ENCODE results near the gene HOXB4.

Gene HOXB4

GRCh38 chr17:48577946-48578615 is at the start of gene HOXB4:
HOXB4 (minus strand) TSS chr17:48578350; CDS start chr17:48578319, 31 bp downstream.
- DNase-seq (ENCODE audit: low spot score): peak; percentile 65
- FAIRE-seq: peak; percentile 29

DNA sequence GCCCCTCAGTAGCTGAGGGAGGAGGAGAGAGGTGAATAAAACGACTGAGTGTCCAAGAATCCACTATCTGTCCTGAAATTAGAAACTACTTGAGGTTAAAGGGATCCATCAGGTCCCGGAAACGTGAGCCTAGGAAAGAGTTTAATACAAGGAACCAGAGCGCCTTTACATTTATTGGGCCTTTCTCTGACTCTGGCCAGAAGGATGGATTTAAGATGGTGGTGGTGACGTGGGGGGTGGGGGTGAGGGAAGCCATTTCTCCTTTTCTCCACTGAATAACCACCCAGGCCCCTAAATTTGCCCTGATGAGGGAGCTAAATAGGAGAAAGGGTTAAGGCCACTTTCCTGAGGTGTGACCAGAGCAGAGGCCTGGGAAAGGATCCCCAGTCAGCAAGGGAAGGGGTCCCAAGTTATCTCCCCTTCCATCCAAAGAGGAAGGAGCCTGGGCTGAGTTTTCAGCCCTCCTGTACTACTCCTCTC is 49.0 kb upstream of the HOXB4 start:
- FAIRE-seq (no peak), DNase-seq (ENCODE audit: low spot score) (no peak)

DNA sequence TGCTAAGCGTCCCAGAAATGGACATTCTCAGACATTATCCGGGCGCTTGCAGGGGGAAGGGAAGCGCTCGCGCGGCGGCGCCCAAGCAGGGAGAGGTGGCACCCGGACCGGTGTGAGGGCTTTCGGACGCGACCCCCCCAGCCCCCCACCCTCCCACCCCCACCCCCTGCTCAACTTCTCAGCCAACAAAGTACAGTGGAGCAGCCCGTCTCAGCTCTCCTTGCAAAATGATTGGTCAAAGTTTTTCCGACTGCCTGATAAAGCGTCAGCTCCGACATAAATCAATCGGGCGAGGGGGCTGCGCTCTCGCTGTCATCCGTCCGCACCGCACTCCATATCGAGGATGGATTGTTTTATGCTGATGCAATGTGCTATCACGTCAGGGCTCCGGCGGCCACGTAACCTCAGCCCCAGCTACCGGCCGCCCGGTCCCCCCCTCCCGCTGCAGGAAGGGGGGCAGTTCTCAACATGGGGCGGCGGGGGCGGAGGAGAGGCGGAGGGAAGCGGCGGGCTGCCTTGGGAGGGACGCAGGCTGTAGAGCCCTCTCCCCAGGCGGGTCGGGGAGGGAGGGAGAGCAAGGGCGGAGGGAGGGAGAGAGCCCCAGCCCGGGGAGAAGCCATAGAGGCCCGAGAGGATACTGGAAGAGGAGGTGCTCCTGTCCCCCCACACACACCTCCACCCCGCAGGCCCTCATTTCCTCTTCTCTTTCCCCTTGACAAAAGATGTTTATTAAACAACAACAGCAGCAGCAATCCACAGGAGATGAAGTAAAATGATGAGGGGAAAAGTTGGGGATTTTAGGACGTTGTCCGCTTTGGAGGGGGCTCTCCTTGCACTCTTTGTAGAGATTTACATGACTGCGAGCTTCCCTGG is 48.3 kb upstream of the HOXB4 start, which contains the start of gene HOXB9:
TSS of gene HOXB9 (minus strand) at position 114 of the 873 bp plus-strand sequence. CDS start at position 25, 89 bp downstream.
- FAIRE-seq (peak; percentile 60), DNase-seq (ENCODE audit: low spot score) (peak; percentile 95)

- DNase-seq (ENCODE audit: low spot score): peak; percentile 46
- no peak for FAIRE-seq
Measured at GRCh38 chr17:48625495-48626244, 47.5 kb upstream of the HOXB4 start.

DNA sequence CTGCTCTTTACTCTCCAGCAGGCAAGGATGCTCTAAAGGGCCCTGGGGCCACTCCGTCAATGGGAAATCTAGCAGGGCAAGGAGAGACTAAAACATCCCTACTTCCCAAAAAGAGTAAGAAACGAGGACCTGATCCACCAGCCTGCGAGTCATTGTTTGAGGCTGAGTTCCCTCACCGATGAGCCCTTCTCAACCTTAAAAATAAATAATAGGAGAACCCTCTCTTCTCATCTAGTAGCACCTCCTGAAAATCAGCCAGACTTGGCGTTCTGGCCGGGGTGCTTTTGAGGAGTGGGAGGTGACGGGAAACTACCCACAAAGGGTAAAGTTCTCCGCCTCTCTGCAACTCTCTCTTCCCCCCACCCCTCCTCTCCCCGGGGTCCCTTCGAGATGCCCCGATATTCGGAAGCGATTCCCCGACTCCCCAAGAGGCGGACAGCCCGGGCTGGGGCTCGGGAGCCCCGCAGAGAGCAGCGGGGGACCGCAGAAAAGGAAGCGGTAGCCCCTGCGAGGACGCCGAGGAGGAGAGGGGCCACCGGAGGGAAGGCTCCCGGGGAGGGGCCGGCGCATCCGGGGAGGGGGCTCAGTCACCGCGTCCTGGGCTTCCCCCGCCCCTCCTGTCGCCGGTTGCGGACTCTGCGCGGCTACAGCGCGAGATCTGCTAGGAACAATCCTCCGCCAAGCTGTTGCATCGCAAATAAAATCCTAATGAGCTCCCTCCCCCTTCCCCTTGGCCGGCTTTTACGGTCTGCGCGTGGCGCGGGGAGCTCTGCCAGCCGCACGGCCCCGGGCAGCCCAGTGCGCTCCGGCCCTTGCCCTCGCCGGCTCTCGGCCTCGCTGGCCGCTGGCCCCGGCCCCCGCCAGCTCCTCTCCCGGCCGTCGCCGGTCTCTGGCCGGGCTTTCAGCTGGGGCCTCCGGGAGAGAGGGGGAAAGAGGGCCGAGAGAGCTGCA is 46.7 kb upstream of the HOXB4 start:
- DNase-seq (ENCODE audit: low spot score): peak; percentile 50
- FAIRE-seq: no peak

- no peak for FAIRE-seq
- no peak for DNase-seq (ENCODE audit: low spot score)
Measured at GRCh38 chr17:48624118-48624517, 46.0 kb upstream of the HOXB4 start.

GRCh38 chr17:48623583-48623982 is 45.4 kb upstream of the HOXB4 start:
- no peak for FAIRE-seq

GRCh38 chr17:48622857-48623256 is 44.7 kb upstream of the HOXB4 start:
- no peak for FAIRE-seq
- DNase-seq (ENCODE audit: low spot score): no peak

More at GRCh38 chr17:48623583-48623982, 45.4 kb upstream of the HOXB4 start:
- DNase-seq (ENCODE audit: low spot score): no peak

GRCh38 chr17:48621410-48622392 is 43.6 kb upstream of the HOXB4 start:
- no peak for DNase-seq (ENCODE audit: low spot score)
- FAIRE-seq: no peak

GRCh38 chr17:48620461-48621139 is 42.5 kb upstream of the HOXB4 start:
- FAIRE-seq (no peak), DNase-seq (ENCODE audit: low spot score) (no peak)

- no peak for FAIRE-seq
- no peak for DNase-seq (ENCODE audit: low spot score)
Measured at GRCh38 chr17:48619826-48620449, 41.8 kb upstream of the HOXB4 start.

DNA sequence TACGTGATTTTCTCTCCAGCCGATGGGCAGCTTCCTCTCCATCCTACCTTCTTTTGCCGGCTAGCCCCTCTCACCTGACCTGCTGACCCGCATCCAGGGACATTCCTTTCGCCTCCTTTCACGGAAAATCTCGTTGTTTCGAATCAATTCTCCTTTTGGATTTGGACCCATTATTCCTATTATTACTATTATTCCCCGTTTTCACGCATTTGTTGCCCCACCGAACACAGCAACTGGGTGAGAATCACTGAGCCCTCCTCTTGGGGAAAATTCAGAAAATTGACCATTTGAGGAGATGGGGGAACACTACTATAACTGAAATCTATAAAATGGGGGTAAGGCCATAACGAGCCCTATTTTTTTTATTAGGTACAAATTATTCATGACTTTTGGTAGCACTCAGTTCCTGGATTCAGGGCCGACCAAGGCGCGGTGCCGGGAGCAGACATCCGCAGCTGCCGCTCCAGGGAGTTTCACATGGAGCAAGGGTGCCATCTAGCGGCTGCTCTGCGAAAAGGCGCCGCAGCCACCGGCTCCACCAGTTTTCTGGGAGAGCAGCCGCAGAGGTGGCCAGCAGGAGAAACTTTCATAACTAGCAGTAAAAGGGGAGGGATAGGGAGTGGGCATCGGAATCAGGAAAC is 40.2 kb upstream of the HOXB4 start:
- DNase-seq (ENCODE audit: low spot score) (peak; percentile 78), FAIRE-seq (peak; percentile 84)

GRCh38 chr17:48617471-48618255 is 39.5 kb upstream of the HOXB4 start:
- FAIRE-seq (no peak), DNase-seq (ENCODE audit: low spot score) (no peak)

DNA sequence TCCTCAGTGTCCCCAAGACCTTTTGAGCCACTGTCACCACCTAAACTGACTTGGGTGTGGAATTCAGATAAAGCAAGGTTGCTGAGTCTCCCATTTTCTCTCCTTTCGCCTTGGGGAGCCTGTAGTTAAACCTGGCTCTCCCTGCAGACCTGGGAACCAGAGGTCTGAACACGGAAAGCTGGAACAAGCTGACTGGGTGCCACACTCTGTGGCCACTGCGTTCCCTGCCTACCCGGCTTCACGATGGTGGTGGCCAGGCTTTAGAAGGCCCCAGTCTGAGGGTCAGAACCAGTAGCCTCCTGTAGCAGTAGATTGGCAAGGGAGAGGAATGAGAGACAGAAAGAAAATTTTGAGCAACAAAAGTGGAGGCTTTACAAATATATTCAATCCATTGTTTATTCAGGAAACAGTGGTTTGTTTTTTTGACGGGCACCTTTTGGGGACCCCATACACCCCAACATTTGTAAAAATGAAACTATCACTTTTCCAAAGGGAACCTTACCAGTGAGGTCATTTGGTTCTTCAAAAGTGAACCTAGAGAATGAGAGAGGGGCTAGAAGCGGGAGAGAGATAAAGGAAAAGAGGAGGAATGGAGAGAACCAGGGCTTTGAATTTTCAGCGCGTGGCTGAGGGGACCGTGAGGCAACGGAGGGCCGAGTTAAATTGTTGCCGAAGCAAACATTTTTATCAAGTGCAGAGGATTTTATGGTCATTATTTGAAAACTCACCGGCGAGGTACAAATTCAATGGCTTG is 38.7 kb upstream of the HOXB4 start:
- DNase-seq (ENCODE audit: low spot score) (no peak), FAIRE-seq (no peak)

GRCh38 chr17:48615963-48616716 is 38.0 kb upstream of the HOXB4 start:
- DNase-seq (ENCODE audit: low spot score) (no peak), FAIRE-seq (no peak)

Data from RCC 7860 (cell line).